Measurements from ENCODE around the gene HAGHL. TPM values are rescaled to one million over a fixed set of nuclear protein-coding genes. Genes with fewer than 3 reads are reported as not detected.
A peak's percentile ranks its signal among the peaks of the same experiment; 100 is the strongest.

The HAGHL gene
- total and polyA plus RNA-seq, 2 experiments from 2014 or later = 15.5 to 31.5 TPM

DNA sequence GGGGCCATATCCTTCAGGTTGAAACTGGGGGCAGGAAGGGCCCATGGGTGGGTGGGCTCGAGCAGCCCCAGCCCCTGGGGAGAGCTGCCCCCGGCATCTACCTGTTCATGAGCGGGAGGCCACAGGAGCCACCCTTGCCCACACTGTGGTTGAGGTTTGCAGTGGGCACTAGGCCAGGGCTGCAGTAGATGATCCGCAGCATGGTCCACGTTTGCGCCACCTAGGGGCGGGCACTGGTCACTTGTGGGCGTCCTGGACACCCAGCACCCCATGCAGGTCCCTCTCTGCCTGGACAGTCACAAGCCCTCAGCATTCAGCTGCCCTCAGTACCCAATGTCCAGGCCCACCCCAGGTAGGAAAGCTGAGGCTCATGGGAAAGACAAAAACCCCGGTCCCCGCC, 40.9 kb upstream of the HAGHL start:
- Histone ChIP-seq H3K79me2 (peaks cover 45% of the 10 kb centered on the region), H3K9me3 (ENCODE audit: low read depth) (no peaks in the 10 kb centered on the region), H3K4me3 (no peak overlapping the region), H3K9me2 (replicated peaks; ENCODE audit: insufficient read depth) (no peaks in the 10 kb centered on the region), H2AFZ (no peak overlapping the region), H3K4me2 (no peak overlapping the region), H3K36me3 (replicated peaks; ENCODE audit: insufficient read depth, low read depth) (no peaks in the 10 kb centered on the region), H4K20me1 (ENCODE audit: insufficient read depth, poor library complexity, severe bottlenecking) (peaks cover 22% of the 10 kb centered on the region), H3K4me1 (ENCODE audit: insufficient read depth) (peaks cover 33% of the 10 kb centered on the region), H3K27ac (no peak overlapping the region), H3K27me3 (no peaks in the 10 kb centered on the region)
- no peak for TF ChIP-seq EZH2phosphoT487 (IDR thresholded peaks at IDR 0.05; ENCODE audit: low read depth, severe bottlenecking, unreplicated experiment)
- peak; percentile 25 for TF ChIP-seq CTCF (IDR thresholded peaks at IDR 0.05; ENCODE audit: poor library complexity)
- TF ChIP-seq EZH2 (IDR thresholded peaks at IDR 0.05; ENCODE audit: borderline replicate concordance) = no peak
- DNase-seq (ENCODE audit: low spot score) = peak; percentile 53
- WGBS (ENCODE audit: low lambda C conversion rate, missing lambda C conversion rate) = 88% methylated on average over 8 of the region's 10 CpGs

- H3K27ac ChIP-seq = no peak overlapping the region
- WGBS (ENCODE audit: low lambda C conversion rate, missing lambda C conversion rate) = 98% methylated on average over 48 of the region's 51 CpGs
- H4K20me1 ChIP-seq (ENCODE audit: insufficient read depth, poor library complexity, severe bottlenecking) = peaks cover 15% of the 10 kb centered on the region
- H3K27me3 ChIP-seq = peaks cover 1% of the 10 kb centered on the region
- H3K36me3 ChIP-seq (replicated peaks; ENCODE audit: insufficient read depth, low read depth) = no peaks in the 10 kb centered on the region
- peaks cover 26% of the 10 kb centered on the region for H3K4me1 ChIP-seq (ENCODE audit: insufficient read depth)
- H3K4me2 ChIP-seq = no peak overlapping the region
- H3K4me3 ChIP-seq = no peak overlapping the region
- no peak for TF ChIP-seq EZH2 (IDR thresholded peaks at IDR 0.05; ENCODE audit: borderline replicate concordance)
- TF ChIP-seq CTCF (IDR thresholded peaks at IDR 0.05; ENCODE audit: poor library complexity) = no peak
- TF ChIP-seq EZH2phosphoT487 (IDR thresholded peaks at IDR 0.05; ENCODE audit: low read depth, severe bottlenecking, unreplicated experiment) = no peak
- DNase-seq (ENCODE audit: low spot score) = no peak
- H3K9me3 ChIP-seq (ENCODE audit: low read depth) = no peaks in the 10 kb centered on the region
- H3K9me2 ChIP-seq (replicated peaks; ENCODE audit: insufficient read depth) = no peaks in the 10 kb centered on the region
- H2AFZ ChIP-seq = no peak overlapping the region
- peaks cover 38% of the 10 kb centered on the region for H3K79me2 ChIP-seq
These were observed 40.2 kb upstream of the HAGHL start for GRCh38 chr16:686459-687260.

GRCh38 chr16:687499-687898, 39.4 kb upstream of the HAGHL start:
- H3K27ac ChIP-seq = no peak overlapping the region
- no peak overlapping the region for H2AFZ ChIP-seq
- WGBS (ENCODE audit: low lambda C conversion rate, missing lambda C conversion rate) = 98% methylated on average over 19 of the region's 19 CpGs
- H3K4me1 ChIP-seq (ENCODE audit: insufficient read depth) = peaks cover 23% of the 10 kb centered on the region
- H4K20me1 ChIP-seq (ENCODE audit: insufficient read depth, poor library complexity, severe bottlenecking) = peaks cover 7% of the 10 kb centered on the region
- no peaks in the 10 kb centered on the region for H3K9me2 ChIP-seq (replicated peaks; ENCODE audit: insufficient read depth)
- no peak for DNase-seq (ENCODE audit: low spot score)
- H3K36me3 ChIP-seq (replicated peaks; ENCODE audit: insufficient read depth, low read depth) = no peaks in the 10 kb centered on the region
- H3K27me3 ChIP-seq = peaks cover 9% of the 10 kb centered on the region
- H3K4me2 ChIP-seq = no peak overlapping the region
- TF ChIP-seq EZH2 (IDR thresholded peaks at IDR 0.05; ENCODE audit: borderline replicate concordance) = no peak
- no peak for TF ChIP-seq EZH2phosphoT487 (IDR thresholded peaks at IDR 0.05; ENCODE audit: low read depth, severe bottlenecking, unreplicated experiment)
- no peak for TF ChIP-seq CTCF (IDR thresholded peaks at IDR 0.05; ENCODE audit: poor library complexity)
- H3K9me3 ChIP-seq (ENCODE audit: low read depth) = no peaks in the 10 kb centered on the region
- H3K4me3 ChIP-seq = no peak overlapping the region
- peaks cover 29% of the 10 kb centered on the region for H3K79me2 ChIP-seq
